ENCODE results near the gene PIGU. TPM values are rescaled to one million over a fixed set of nuclear protein-coding genes. Genes with fewer than 3 reads are reported as not detected.

The PIGU gene
- polyA plus RNA-seq, 1 of the 3 experiments (the other 2 are of a cell fraction), result 40.3 TPM

DNA sequence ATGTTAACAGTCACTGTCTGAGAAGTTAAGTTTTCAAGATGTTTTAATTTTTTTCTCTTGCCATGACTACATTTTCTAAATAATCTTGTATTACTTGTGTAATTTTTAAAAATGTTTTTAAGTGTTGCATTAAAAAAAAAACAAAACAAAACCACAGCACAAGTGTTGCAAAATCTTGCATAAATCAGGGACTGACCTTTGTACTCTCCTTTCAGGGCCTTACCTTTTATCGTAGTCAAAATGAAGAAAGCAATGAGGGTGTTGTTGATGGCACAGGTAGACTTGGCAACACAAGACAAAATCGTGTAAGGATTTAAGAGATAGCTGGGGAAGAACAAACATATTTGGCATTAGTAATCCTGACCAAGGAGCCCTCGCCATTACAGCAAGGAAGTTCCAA, 42.5 kb downstream of the PIGU start:
- WGBS (ENCODE audit: low lambda C conversion rate), result 65% methylated on average over 3 of the region's 3 CpGs
- no peaks in the 10 kb centered on the region for H3K79me2 ChIP-seq (ENCODE audit: insufficient read depth)
- H3K27ac ChIP-seq (ENCODE audit: low read depth in 2 of 2, low read length in 1 of 2), result no peak overlapping the region
- H3K4me2 ChIP-seq, result no peak overlapping the region
- H3F3A ChIP-seq (replicated peaks; ENCODE audit: insufficient read depth), result no peaks in the 10 kb centered on the region
- peaks cover 23 to 36% of the 10 kb centered on the region in 2 experiments for H3K36me3 ChIP-seq (replicated peaks in 1 of 2; ENCODE audit: control insufficient read depth in 1 of 2, insufficient read depth in 2 of 2, low read length in 1 of 2)
- H3K4me1 ChIP-seq (ENCODE audit: control insufficient read depth in 1 of 2, insufficient read depth in 2 of 2, low read depth in 1 of 2, low read length in 1 of 2), result no peaks in the 10 kb centered on the region
- ChIA-PET CTCF (no interaction called here), POLR2A (no interaction called here)
- no peak overlapping the region for H3K9ac ChIP-seq
- no peak for DNase-seq
- no peaks in the 10 kb centered on the region for H3K27me3 ChIP-seq (ENCODE audit: insufficient read depth)
- H3K4me3 ChIP-seq (ENCODE audit: low read depth in 2 of 2, low read length in 1 of 2), result no peak overlapping the region
- no peaks in the 10 kb centered on the region for H4K20me1 ChIP-seq (ENCODE audit: insufficient read depth)
- H3K9me2 ChIP-seq, result no peaks in the 10 kb centered on the region
- no peaks in the 10 kb centered on the region for H3K9me3 ChIP-seq
- TF ChIP-seq, protein P1, sequence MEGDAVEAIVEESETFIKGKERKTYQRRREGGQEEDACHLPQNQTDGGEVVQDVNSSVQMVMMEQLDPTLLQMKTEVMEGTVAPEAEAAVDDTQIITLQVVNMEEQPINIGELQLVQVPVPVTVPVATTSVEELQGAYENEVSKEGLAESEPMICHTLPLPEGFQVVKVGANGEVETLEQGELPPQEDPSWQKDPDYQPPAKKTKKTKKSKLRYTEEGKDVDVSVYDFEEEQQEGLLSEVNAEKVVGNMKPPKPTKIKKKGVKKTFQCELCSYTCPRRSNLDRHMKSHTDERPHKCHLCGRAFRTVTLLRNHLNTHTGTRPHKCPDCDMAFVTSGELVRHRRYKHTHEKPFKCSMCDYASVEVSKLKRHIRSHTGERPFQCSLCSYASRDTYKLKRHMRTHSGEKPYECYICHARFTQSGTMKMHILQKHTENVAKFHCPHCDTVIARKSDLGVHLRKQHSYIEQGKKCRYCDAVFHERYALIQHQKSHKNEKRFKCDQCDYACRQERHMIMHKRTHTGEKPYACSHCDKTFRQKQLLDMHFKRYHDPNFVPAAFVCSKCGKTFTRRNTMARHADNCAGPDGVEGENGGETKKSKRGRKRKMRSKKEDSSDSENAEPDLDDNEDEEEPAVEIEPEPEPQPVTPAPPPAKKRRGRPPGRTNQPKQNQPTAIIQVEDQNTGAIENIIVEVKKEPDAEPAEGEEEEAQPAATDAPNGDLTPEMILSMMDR (IDR thresholded peaks at IDR 0.05), result no peak
- TF ChIP-seq TCF12 (IDR thresholded peaks at IDR 0.05), result no peak
- no peak for TF ChIP-seq NFIC (IDR thresholded peaks at IDR 0.05; ENCODE audit: borderline replicate concordance)
- no peak for TF ChIP-seq POLR2AphosphoS5 (IDR thresholded peaks at IDR 0.05; ENCODE audit: low read depth, low read length)
- TF ChIP-seq YY1 (IDR thresholded peaks at IDR 0.05; ENCODE audit: low read depth), result no peak
- no peak for TF ChIP-seq RCOR1 (IDR thresholded peaks at IDR 0.05; ENCODE audit: low read length)
- no peak for TF ChIP-seq NRF1 (IDR thresholded peaks at IDR 0.05; ENCODE audit: low read depth, low read length)
- no peak for TF ChIP-seq FOSL2 (IDR thresholded peaks at IDR 0.05; ENCODE audit: borderline replicate concordance, low read depth)
- no peak for TF ChIP-seq ZBTB33 (IDR thresholded peaks at IDR 0.05; ENCODE audit: borderline replicate concordance, low read depth)
- TF ChIP-seq JUND (IDR thresholded peaks at IDR 0.05), result no peak
- TF ChIP-seq, protein P2, sequence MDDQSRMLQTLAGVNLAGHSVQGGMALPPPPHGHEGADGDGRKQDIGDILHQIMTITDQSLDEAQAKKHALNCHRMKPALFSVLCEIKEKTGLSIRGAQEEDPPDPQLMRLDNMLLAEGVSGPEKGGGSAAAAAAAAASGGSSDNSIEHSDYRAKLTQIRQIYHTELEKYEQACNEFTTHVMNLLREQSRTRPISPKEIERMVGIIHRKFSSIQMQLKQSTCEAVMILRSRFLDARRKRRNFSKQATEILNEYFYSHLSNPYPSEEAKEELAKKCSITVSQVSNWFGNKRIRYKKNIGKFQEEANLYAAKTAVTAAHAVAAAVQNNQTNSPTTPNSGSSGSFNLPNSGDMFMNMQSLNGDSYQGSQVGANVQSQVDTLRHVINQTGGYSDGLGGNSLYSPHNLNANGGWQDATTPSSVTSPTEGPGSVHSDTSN (IDR thresholded peaks at IDR 0.05), result no peak
- TF ChIP-seq GATA2 (CRISPR knock-in tag; IDR thresholded peaks at IDR 0.05), result no peak
- no peak overlapping the region for H2AFZ ChIP-seq (ENCODE audit: low read depth)

- ChIA-PET POLR2A (no interaction called here), CTCF (interaction anchor here (1.2 kb wide), 1 partner anchor 159 kb away, joined by 3 read pairs; no protein-coding TSS in a partner anchor)
- Histone ChIP-seq H3F3A (replicated peaks; ENCODE audit: insufficient read depth) (peaks cover 4% of the 10 kb centered on the region), H3K4me2 (no peak overlapping the region), H3K27ac (ENCODE audit: low read depth in 2 of 2, low read length in 1 of 2) (no peak overlapping the region), H3K4me1 (ENCODE audit: control insufficient read depth in 1 of 2, insufficient read depth in 2 of 2, low read depth in 1 of 2, low read length in 1 of 2) (no peaks in the 10 kb centered on the region), H3K9ac (no peak overlapping the region), H3K36me3 (replicated peaks in 1 of 2; ENCODE audit: control insufficient read depth in 1 of 2, insufficient read depth in 2 of 2, low read length in 1 of 2) (peaks cover 23 to 40% of the 10 kb centered on the region in 2 experiments), H3K79me2 (ENCODE audit: insufficient read depth) (no peaks in the 10 kb centered on the region), H3K9me2 (no peaks in the 10 kb centered on the region), H4K20me1 (ENCODE audit: insufficient read depth) (no peaks in the 10 kb centered on the region), H3K4me3 (ENCODE audit: low read depth in 2 of 2, low read length in 1 of 2) (no peak overlapping the region), H3K27me3 (ENCODE audit: insufficient read depth) (no peaks in the 10 kb centered on the region), H3K9me3 (no peaks in the 10 kb centered on the region), H2AFZ (ENCODE audit: low read depth) (no peak overlapping the region)
- DNase-seq, result no peak
- WGBS (ENCODE audit: low lambda C conversion rate), result 97% methylated on average over 3 of the region's 3 CpGs
- TF ChIP-seq, protein P3, sequence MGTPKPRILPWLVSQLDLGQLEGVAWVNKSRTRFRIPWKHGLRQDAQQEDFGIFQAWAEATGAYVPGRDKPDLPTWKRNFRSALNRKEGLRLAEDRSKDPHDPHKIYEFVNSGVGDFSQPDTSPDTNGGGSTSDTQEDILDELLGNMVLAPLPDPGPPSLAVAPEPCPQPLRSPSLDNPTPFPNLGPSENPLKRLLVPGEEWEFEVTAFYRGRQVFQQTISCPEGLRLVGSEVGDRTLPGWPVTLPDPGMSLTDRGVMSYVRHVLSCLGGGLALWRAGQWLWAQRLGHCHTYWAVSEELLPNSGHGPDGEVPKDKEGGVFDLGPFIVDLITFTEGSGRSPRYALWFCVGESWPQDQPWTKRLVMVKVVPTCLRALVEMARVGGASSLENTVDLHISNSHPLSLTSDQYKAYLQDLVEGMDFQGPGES (IDR thresholded peaks at IDR 0.05; ENCODE audit: low read depth, low read length), result no peak
- TF ChIP-seq, protein P4, sequence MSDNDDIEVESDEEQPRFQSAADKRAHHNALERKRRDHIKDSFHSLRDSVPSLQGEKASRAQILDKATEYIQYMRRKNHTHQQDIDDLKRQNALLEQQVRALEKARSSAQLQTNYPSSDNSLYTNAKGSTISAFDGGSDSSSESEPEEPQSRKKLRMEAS (IDR thresholded peaks at IDR 0.05; ENCODE audit: low read depth), result no peak
- TF ChIP-seq FOXJ3 (CRISPR knock-in tag; IDR thresholded peaks at IDR 0.05) (no peak), FOSL2 (IDR thresholded peaks at IDR 0.05; ENCODE audit: borderline replicate concordance, low read depth) (no peak), JUND (IDR thresholded peaks at IDR 0.05) (no peak), NRF1 (IDR thresholded peaks at IDR 0.05; ENCODE audit: low read depth, low read length) (no peak), CHD2 (IDR thresholded peaks at IDR 0.05; ENCODE audit: low read length, partially characterized antibody) (no peak), EZH2phosphoT487 (IDR thresholded peaks at IDR 0.05; ENCODE audit: borderline replicate concordance, low read depth) (no peak), SMC3 (IDR thresholded peaks at IDR 0.05; ENCODE audit: low read depth, low read length) (no peak), RAD21 (IDR thresholded peaks at IDR 0.05; ENCODE audit: low read length) (no peak)
Observed at GRCh38 chr20:34632870-34633452, 43.9 kb downstream of the PIGU start.
